Keratinocyte (primary cell): Measurements from ENCODE around the gene AMDHD2. TPM values are rescaled to one million over a fixed set of nuclear protein-coding genes. Genes with fewer than 3 reads are reported as not detected.

Experiments used
- DNase-seq: peaks from one replicate; pipeline ENCODE4 v3.0.0-alpha.2; 2011; ENCODE audit warnings: low read depth, missing footprints, low spot score
- FAIRE-seq: peaks from 2 replicates; lab custom pipeline; 2011; peaks lifted over from hg19 to GRCh38; lab: Jason Lieb, UNC
- H2AFZ ChIP-seq: 2 replicates; pipeline ENCODE4 v1.6.0; 2012; ENCODE audit warnings: low read length, control low read depth, inconsistent platforms; ENCODE audit not compliant: control insufficient read depth
- H3K27ac ChIP-seq: 2 replicates; pipeline ENCODE4 v1.5.1; 2011; ENCODE audit warnings: low read length; ENCODE audit not compliant: control insufficient read depth, insufficient read depth
- H3K27me3 ChIP-seq: 3 replicates; pipeline ENCODE4 v1.6.0; 2011; ENCODE audit warnings: low read length; ENCODE audit not compliant: control insufficient read depth, insufficient read depth; ENCODE audit errors: extremely low read depth
- H3K36me3 ChIP-seq, 2 experiments: 2 replicates in 1 of 2; 3 replicates in 1 of 2; pipeline ENCODE4 v1.5.1; 2011; ENCODE audit warnings: low read length in 2 of 2, mild to moderate bottlenecking in 1 of 2; ENCODE audit not compliant: control insufficient read depth in 2 of 2, insufficient read depth in 2 of 2; ENCODE audit errors: extremely low read depth in 1 of 2
- H3K4me1 ChIP-seq: 3 replicates; pipeline ENCODE4 v1.5.1; 2011; ENCODE audit warnings: low read length; ENCODE audit not compliant: control insufficient read depth, insufficient read depth; ENCODE audit errors: extremely low read depth
- H3K4me2 ChIP-seq: 3 replicates; pipeline ENCODE4 v1.6.0; 2011; ENCODE audit warnings: low read depth, low read length; ENCODE audit not compliant: control insufficient read depth, insufficient read depth; ENCODE audit errors: extremely low read depth
- H3K4me3 ChIP-seq, 3 experiments: fragments of 200-600 bp in 1 of 3; sonication (generic) in 1 of 3; 2 replicates in 2 of 3; 3 replicates in 1 of 3; pipeline ENCODE4 v1.5.1; 2011 to 2016; ENCODE audit warnings: low read length in 3 of 3, mild to moderate bottlenecking in 3 of 3, control low read depth in 2 of 3, inconsistent platforms in 1 of 3, low read depth in 1 of 3, mixed read lengths in 1 of 3, mixed run types in 1 of 3, moderate library complexity in 1 of 3; ENCODE audit not compliant: control insufficient read depth in 2 of 3, insufficient read depth in 2 of 3; ENCODE audit errors: extremely low read depth in 1 of 3
- H3K79me2 ChIP-seq: 2 replicates; pipeline ENCODE4 v1.6.0; 2012; ENCODE audit warnings: low read length; ENCODE audit not compliant: control insufficient read depth, insufficient read depth
- H3K9ac ChIP-seq: 3 replicates; pipeline ENCODE4 v1.6.0; 2011; ENCODE audit warnings: low read length; ENCODE audit not compliant: control insufficient read depth, insufficient read depth; ENCODE audit errors: extremely low read depth
- H3K9me1 ChIP-seq: 3 replicates; pipeline ENCODE4 v1.6.0; 2011; ENCODE audit warnings: low read length; ENCODE audit not compliant: control insufficient read depth, insufficient read depth; ENCODE audit errors: extremely low read depth
- H3K9me3 ChIP-seq: 2 replicates; pipeline ENCODE4 v1.5.1; 2012; ENCODE audit warnings: low read depth, low read length; ENCODE audit not compliant: control insufficient read depth
- H4K20me1 ChIP-seq: 3 replicates; pipeline ENCODE4 v1.6.0; 2011; ENCODE audit warnings: low read length; ENCODE audit not compliant: control insufficient read depth, insufficient read depth; ENCODE audit errors: extremely low read depth
- EZH2 ChIP-seq: IDR thresholded peaks from one replicate; pipeline ENCODE4 v1.6.1; 2012; ENCODE audit warnings: inconsistent platforms, mild to moderate bottlenecking, low read length, moderate library complexity
- dilution Hi-C: fragments of 300-500 bp; cut with MboI; formaldehyde crosslinking; loops from one replicate; pipeline ENCODE4 v1.7.0; 2020; ENCODE audit warnings: low sequenced_read_pairs; ENCODE audit not compliant: extremely low pct_ligation_motif_present
- polyA minus RNA-seq, 3 experiments: library from RNA; depleted of rRNA, polyadenylated mRNA; stranded (reverse); fragments of >200 nt; gene quantifications; 1 replicate in 1 of 3; 2 replicates in 1 of 3; 3 replicates in 1 of 3; pipeline ENCODE4 v1.2.3, GENCODE V29; 2011
- polyA plus RNA-seq, 5 experiments: library from polyadenylated mRNA; depleted of rRNA in 3 of 5; stranded (reverse) in 3 of 5; stranded (forward) in 1 of 5; unstranded in 1 of 5; fragments of >200 nt; gene quantifications; 1 replicate in 1 of 5; 2 replicates in 3 of 5; 3 replicates in 1 of 5; pipeline versions ENCODE4 v1.2.1 to v1.2.3, GENCODE V29; 2011 to 2012; ENCODE audit warnings: missing spikeins in 2 of 5, low read depth in 1 of 5, low replicate concordance in 1 of 5
- TF ChIP-seq, protein P1 (sequence below), 3 experiments: IDR thresholded peaks in 1 of 3; conservative IDR thresholded peaks in 1 of 3; optimal IDR thresholded peaks in 1 of 3; 2 replicates in 2 of 3; 3 replicates in 1 of 3; pipeline versions ENCODE3 to v1.5.1; 2011; ENCODE audit warnings: low read length in 3 of 3, mild to moderate bottlenecking in 3 of 3, moderate library complexity in 2 of 3, control low read depth in 1 of 3, inconsistent platforms in 1 of 3; ENCODE audit not compliant: insufficient read depth in 2 of 3; ENCODE audit errors: extremely low read depth in 1 of 3

Gene AMDHD2, protein sequence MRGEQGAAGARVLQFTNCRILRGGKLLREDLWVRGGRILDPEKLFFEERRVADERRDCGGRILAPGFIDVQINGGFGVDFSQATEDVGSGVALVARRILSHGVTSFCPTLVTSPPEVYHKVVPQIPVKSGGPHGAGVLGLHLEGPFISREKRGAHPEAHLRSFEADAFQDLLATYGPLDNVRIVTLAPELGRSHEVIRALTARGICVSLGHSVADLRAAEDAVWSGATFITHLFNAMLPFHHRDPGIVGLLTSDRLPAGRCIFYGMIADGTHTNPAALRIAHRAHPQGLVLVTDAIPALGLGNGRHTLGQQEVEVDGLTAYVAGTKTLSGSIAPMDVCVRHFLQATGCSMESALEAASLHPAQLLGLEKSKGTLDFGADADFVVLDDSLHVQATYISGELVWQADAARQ
- polyA plus RNA-seq, result 8.9 to 26.3 TPM (median 12.0 TPM) in 3 replicates
- 5.7 TPM for polyA plus RNA-seq (2011; ENCODE audit: low read depth)
- 4.4 and 8.3 TPM in 2 replicates for polyA plus RNA-seq (2011; cell fraction: cytosol; rRNA removed)
- 56.9 and 74.4 TPM in 2 replicates for polyA plus RNA-seq (2011; cell fraction: nucleus; rRNA removed)
- polyA plus RNA-seq (2012; ENCODE audit: low replicate concordance), result 9.4 and 10.2 TPM in 2 replicates
- 11.3 to 14.6 TPM (median 12.1 TPM) in 3 replicates for polyA minus RNA-seq
- polyA minus RNA-seq (2011; cell fraction: cytosol; rRNA and poly(A)+ RNA removed), result 26.7 TPM
- polyA minus RNA-seq (2011; cell fraction: nucleus; rRNA and poly(A)+ RNA removed), result 23.6 and 25.0 TPM in 2 replicates

DNA sequence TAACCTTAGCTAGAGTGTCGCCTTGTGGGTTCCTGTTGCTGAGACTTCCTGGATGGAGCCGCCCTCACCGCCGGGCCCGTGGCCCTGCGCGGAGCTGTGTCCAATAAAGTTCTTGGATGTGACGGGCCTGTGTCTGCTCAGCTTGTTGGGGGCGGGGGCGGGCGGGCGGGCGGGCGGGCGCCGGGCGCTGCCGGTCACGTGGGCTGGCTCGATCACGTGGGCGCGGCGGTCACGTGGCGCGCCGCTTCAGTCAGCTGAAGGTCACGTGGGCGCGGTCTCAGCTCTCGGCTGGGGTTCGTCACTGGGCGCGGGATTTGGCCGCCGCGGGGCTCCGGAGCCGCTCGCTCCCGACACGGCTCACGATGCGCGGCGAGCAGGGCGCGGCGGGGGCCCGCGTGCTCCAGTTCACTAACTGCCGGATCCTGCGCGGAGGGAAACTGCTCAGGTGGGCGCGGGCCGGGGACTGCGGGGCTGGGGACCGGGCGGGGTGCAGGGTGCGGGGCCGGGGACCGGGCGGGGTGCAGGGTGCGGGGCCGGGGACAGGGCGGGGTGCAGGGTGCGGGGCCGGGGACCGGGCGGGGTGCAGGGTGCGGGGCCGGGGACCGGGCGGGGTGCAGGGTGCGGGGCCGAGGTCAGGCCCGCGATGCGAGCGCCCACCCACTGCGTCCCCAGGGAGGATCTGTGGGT lies at the start of gene AMDHD2:
Gene AMDHD2, plus strand, starts transcription at position 275 of the 687 bp plus-strand sequence. Its CDS starts 88 bp downstream, at position 363.
- DNase-seq (no peak), FAIRE-seq (no peak)
- Histone ChIP-seq H3K36me3 (peaks cover 16 to 30% of the 10 kb centered on the region in 2 experiments), H3K79me2 (peaks cover 56% of the 10 kb centered on the region), H4K20me1 (peaks cover 36% of the 10 kb centered on the region), H3K4me1 (peaks cover 35% of the 10 kb centered on the region), H3K27ac (peak within 1 kb of the TSS; percentile 66), H2AFZ (no peak within 1 kb of the TSS), H3K4me3 (peak within 1 kb of the TSS; percentile 52 to 77 (median 74)), H3K9me1 (peaks cover 14% of the 10 kb centered on the region), H3K9ac (peak within 1 kb of the TSS; percentile 83), H3K4me2 (peak within 1 kb of the TSS; percentile 94), H3K9me3 (no peaks in the 10 kb centered on the region), H3K27me3 (no peaks in the 10 kb centered on the region)
- TF ChIP-seq EZH2, result no peak
- TF ChIP-seq, protein P1, sequence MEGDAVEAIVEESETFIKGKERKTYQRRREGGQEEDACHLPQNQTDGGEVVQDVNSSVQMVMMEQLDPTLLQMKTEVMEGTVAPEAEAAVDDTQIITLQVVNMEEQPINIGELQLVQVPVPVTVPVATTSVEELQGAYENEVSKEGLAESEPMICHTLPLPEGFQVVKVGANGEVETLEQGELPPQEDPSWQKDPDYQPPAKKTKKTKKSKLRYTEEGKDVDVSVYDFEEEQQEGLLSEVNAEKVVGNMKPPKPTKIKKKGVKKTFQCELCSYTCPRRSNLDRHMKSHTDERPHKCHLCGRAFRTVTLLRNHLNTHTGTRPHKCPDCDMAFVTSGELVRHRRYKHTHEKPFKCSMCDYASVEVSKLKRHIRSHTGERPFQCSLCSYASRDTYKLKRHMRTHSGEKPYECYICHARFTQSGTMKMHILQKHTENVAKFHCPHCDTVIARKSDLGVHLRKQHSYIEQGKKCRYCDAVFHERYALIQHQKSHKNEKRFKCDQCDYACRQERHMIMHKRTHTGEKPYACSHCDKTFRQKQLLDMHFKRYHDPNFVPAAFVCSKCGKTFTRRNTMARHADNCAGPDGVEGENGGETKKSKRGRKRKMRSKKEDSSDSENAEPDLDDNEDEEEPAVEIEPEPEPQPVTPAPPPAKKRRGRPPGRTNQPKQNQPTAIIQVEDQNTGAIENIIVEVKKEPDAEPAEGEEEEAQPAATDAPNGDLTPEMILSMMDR (optimal IDR thresholded peaks at IDR 0.05 in 1 of 3, IDR thresholded peaks at IDR 0.05 in 1 of 3, conservative IDR thresholded peaks at IDR 0.05 in 1 of 3; ENCODE audit: extremely low read depth in 1 of 3, insufficient read depth in 2 of 3, low read length in 3 of 3), result no peak
- dilution Hi-C loops, result no loop called here

DNA sequence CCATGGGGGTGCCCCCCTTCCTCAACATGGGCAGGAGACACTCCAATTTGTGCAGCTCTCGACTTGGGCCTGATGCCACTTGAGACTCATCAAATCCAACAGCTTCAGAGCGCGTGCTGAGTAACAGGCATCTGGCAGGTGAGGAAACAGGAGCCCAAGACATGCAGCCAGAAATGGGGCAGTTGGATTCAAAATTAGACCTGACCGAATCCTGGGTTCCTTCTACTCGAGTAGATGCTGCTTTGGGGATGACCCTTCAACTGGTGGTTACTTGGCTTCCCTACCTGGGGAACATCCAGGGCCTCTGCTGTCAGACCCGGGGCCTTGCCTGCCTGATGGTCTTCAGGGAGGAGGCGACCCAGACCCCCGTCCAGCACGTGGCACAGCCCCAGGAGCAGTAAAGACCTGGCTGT lies 49.6 kb upstream of the AMDHD2 start:
- peaks cover 28% of the 10 kb centered on the region for H3K27me3 ChIP-seq
- DNase-seq (no peak), FAIRE-seq (peak; percentile 23)
- no peak overlapping the region for H3K4me3 ChIP-seq
- peaks cover 3% of the 10 kb centered on the region for H4K20me1 ChIP-seq
- no peak overlapping the region for H2AFZ ChIP-seq
- no peaks in the 10 kb centered on the region for H3K36me3 ChIP-seq
- TF ChIP-seq, protein P1 (optimal IDR thresholded peaks at IDR 0.05 in 1 of 3, IDR thresholded peaks at IDR 0.05 in 1 of 3, conservative IDR thresholded peaks at IDR 0.05 in 1 of 3; ENCODE audit: extremely low read depth in 1 of 3, insufficient read depth in 2 of 3, low read length in 3 of 3), result no peak
- peak; percentile 38 for TF ChIP-seq EZH2
- dilution Hi-C loops, result no loop called here
- no peaks in the 10 kb centered on the region for H3K79me2 ChIP-seq
- no peaks in the 10 kb centered on the region for H3K9me3 ChIP-seq
- H3K27ac ChIP-seq, result no peak overlapping the region
- H3K9ac ChIP-seq, result no peak overlapping the region
- no peak overlapping the region for H3K4me2 ChIP-seq
- H3K4me1 ChIP-seq, result peaks cover 12% of the 10 kb centered on the region
- H3K9me1 ChIP-seq, result no peaks in the 10 kb centered on the region
